HL-60 (cell line): ENCODE measurements around the gene BANF2.
"Not testable (repeated sequence)": the region's sequence is repeated elsewhere in the genome, so short reads cannot be mapped to it uniquely, and the experiment has no call there.

Experiments
- DNase-seq, 2 experiments: peaks; one replicate each; pipeline ENCODE4 v3.0.0-alpha.2; 2010 to 2020; ENCODE audit warnings: low read depth in 1 of 2, low spot score in 1 of 2
- H3K27ac ChIP-seq: fragments of 250-450 bp; sonication (Bioruptor Pico); replicated peaks from 2 replicates; pipeline ENCODE4 v1.5.1; 2020; ENCODE audit warnings: mild to moderate bottlenecking, moderate library complexity
- H3K27me3 ChIP-seq: fragments of 250-450 bp; sonication (Bioruptor Pico); 2 replicates; pipeline ENCODE4 v1.5.1; 2021; ENCODE audit warnings: mild to moderate bottlenecking, moderate library complexity; ENCODE audit not compliant: insufficient read depth, poor library complexity, severe bottlenecking
- H3K4me3 ChIP-seq: replicated peaks from 2 replicates; pipeline ENCODE4 v1.5.1; 2011; ENCODE audit warnings: mild to moderate bottlenecking, control low read depth, low read length; ENCODE audit not compliant: insufficient read depth
- GABPA ChIP-seq: IDR thresholded peaks from 2 replicates; pipeline ENCODE4 v1.6.1; 2012; ENCODE audit warnings: low read depth
- POLR2AphosphoS5 ChIP-seq: IDR thresholded peaks from 2 replicates; pipeline ENCODE4 v1.6.1; 2012; ENCODE audit warnings: low read depth
- SPI1 ChIP-seq: IDR thresholded peaks from 2 replicates; pipeline ENCODE4 v1.6.1; 2012; ENCODE audit warnings: low read depth, mild to moderate bottlenecking, borderline replicate concordance
- TF ChIP-seq, protein P1 (sequence below): IDR thresholded peaks from 2 replicates; pipeline ENCODE4 v1.6.1; 2012; ENCODE audit warnings: low read depth; ENCODE audit not compliant: insufficient replicate concordance
- TF ChIP-seq, protein P2 (sequence below): IDR thresholded peaks from one replicate; pipeline ENCODE4 v1.5.1; 2011; ENCODE audit warnings: low read length, control low read depth, inconsistent platforms; ENCODE audit not compliant: insufficient read depth

The BANF2 gene

DNA sequence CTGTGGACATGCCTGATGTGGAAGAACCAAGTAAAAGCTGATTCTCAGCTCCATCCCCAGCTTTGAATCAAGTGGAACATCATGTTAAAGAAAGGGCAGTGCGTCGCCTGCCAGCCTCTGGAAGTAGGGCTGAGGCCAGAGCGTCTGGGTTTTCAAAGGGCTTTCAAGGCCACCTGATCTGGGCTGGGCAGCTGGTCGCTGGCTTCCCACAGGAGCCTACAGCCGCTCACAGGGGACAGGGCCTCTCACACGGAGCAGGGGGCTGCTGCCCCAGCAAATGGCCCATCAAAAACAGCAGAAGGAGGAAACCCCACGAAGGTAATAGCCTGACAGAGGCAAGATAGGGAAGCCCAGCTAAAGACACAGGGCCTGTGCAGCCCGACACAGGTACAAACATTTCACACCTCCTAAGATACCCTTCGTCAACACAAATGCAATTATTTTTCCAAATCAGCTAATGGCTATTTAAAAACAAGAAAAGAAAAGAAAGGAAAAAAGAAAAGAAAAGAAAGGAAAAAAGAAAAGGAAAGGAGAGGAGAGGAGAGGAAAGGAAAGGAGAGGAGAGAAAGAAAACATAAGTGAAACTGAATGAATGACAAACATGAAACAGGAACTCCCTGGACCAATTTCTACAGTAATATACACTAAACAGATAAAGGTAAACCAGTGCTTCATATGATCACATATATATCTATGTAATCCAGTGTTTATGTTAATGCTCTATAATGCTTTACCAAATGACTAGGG, 42.5 kb upstream of the BANF2 start:
- no peaks in the 10 kb centered on the region for H3K27me3 ChIP-seq
- no peak overlapping the region for H3K27ac ChIP-seq
- H3K4me3 ChIP-seq = no peak overlapping the region
- TF ChIP-seq POLR2AphosphoS5 (no peak), SPI1 (no peak), GABPA (no peak)
- TF ChIP-seq, protein P1, sequence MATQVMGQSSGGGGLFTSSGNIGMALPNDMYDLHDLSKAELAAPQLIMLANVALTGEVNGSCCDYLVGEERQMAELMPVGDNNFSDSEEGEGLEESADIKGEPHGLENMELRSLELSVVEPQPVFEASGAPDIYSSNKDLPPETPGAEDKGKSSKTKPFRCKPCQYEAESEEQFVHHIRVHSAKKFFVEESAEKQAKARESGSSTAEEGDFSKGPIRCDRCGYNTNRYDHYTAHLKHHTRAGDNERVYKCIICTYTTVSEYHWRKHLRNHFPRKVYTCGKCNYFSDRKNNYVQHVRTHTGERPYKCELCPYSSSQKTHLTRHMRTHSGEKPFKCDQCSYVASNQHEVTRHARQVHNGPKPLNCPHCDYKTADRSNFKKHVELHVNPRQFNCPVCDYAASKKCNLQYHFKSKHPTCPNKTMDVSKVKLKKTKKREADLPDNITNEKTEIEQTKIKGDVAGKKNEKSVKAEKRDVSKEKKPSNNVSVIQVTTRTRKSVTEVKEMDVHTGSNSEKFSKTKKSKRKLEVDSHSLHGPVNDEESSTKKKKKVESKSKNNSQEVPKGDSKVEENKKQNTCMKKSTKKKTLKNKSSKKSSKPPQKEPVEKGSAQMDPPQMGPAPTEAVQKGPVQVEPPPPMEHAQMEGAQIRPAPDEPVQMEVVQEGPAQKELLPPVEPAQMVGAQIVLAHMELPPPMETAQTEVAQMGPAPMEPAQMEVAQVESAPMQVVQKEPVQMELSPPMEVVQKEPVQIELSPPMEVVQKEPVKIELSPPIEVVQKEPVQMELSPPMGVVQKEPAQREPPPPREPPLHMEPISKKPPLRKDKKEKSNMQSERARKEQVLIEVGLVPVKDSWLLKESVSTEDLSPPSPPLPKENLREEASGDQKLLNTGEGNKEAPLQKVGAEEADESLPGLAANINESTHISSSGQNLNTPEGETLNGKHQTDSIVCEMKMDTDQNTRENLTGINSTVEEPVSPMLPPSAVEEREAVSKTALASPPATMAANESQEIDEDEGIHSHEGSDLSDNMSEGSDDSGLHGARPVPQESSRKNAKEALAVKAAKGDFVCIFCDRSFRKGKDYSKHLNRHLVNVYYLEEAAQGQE = no peak
- TF ChIP-seq, protein P2, sequence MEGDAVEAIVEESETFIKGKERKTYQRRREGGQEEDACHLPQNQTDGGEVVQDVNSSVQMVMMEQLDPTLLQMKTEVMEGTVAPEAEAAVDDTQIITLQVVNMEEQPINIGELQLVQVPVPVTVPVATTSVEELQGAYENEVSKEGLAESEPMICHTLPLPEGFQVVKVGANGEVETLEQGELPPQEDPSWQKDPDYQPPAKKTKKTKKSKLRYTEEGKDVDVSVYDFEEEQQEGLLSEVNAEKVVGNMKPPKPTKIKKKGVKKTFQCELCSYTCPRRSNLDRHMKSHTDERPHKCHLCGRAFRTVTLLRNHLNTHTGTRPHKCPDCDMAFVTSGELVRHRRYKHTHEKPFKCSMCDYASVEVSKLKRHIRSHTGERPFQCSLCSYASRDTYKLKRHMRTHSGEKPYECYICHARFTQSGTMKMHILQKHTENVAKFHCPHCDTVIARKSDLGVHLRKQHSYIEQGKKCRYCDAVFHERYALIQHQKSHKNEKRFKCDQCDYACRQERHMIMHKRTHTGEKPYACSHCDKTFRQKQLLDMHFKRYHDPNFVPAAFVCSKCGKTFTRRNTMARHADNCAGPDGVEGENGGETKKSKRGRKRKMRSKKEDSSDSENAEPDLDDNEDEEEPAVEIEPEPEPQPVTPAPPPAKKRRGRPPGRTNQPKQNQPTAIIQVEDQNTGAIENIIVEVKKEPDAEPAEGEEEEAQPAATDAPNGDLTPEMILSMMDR = no peak
- DNase-seq = no peak

DNA sequence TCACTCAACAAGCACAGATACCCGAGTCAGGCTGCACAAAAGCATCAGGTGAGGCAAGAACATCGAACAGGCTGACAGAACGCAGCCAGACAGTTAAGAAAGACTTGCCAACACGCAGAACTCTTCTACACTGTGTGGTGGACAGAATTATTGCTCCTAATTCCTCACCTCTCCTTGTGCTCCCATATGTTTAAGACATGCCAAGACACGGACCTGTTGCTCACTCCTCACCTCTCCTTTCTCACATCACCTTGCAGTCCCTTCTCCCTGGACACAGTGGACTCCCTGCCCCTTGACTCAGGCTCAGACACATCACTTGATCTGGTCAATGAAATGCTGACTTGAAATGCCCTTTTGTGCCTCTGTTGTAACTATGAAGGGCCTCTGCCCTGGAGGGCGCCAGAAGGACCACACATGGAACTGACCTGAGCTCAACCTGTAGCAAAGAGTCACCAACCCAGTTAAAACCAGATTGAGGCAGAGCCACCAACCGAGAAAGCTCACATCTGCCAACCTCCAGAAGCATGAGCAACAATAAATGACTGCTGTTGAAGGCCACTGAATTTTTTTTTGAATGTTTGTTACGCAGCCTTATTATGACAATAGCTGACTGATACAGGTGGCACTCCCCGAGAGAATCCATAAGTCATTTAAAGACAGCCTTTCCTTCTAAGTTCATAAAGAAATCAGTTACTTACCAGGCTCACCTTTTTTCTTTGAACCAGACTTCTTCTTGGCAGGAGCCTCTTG, 41.7 kb upstream of the BANF2 start:
- H3K27ac ChIP-seq = no peak overlapping the region
- no peak for DNase-seq
- TF ChIP-seq GABPA (no peak), POLR2AphosphoS5 (no peak), SPI1 (no peak)
- TF ChIP-seq, protein P1 = no peak
- TF ChIP-seq, protein P2 = no peak
- H3K27me3 ChIP-seq = no peaks in the 10 kb centered on the region
- no peak overlapping the region for H3K4me3 ChIP-seq

DNA sequence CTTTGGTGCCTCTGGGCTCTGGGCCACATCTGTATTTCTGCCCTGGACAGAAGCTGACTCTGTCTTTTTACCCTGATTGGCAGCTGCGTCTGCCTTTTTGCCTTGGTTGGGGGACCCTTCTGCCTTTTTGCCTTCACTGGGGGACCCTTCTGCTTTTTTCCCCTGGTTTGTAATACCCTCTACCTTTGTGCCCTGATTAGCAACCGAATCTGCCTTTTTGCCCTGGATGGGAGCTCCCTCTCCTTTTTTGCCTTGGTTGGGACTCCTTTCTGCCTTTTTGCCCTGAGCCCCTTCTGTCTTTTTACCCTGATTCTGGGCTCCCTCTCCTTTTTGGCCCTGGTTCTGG, 41.1 kb upstream of the BANF2 start:
- no peak overlapping the region for H3K4me3 ChIP-seq
- H3K27me3 ChIP-seq = no peaks in the 10 kb centered on the region
- TF ChIP-seq SPI1 (no peak), POLR2AphosphoS5 (no peak), GABPA (no peak)
- TF ChIP-seq, protein P2 = no peak
- TF ChIP-seq, protein P1 = no peak
- DNase-seq = no peak
- no peak overlapping the region for H3K27ac ChIP-seq

DNA sequence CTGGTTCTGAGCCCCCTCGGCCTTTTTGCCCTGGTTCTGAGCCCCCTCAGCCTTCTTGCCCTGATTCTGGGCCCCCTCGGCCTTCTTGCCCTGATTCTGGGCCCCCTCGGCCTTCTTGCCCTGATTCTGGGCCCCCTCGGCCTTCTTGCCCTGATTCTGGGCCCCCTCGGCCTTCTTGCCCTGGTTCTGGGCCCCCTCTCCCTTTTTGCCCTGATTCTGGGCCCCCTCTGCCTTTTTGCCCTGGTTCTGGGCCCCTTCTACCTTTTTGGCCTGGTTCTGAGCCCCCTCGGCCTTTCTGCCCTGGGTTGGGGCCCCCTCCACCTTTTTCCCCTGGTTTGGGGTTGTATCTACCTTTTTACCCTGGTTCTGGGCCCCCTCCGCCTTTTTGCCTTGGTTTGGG, 40.4 kb upstream of the BANF2 start:
- not testable (repeated sequence) for DNase-seq, H3K27me3 ChIP-seq, H3K4me3 ChIP-seq, H3K27ac ChIP-seq
